HCT116 (cell line): Measurements from ENCODE around the gene ZNF157. TPM values are rescaled to one million over a fixed set of nuclear protein-coding genes. Genes with fewer than 3 reads are reported as not detected.

Experiments
- ATAC-seq: fragments of 200-7000 bp; cut with Tn5 transposase; 2 replicates; pipeline ENCODE4 v1.9.1; 2020; ENCODE audit warnings: mild to moderate bottlenecking, moderate library complexity
- BruUV-seq: library from RNA; stranded (reverse); fragments of 400-500 nt; replicated peaks from 2 replicates; lab custom pipeline; 2021; lab: Mats Ljungman, UMichigan
- CTCF ChIA-PET: fragments of 300-600 bp; sonication (Branson Sonifier 250); formaldehyde crosslinking; loops from one replicate; lab custom pipeline; 2021; ENCODE audit warnings: antibody characterized with exemption; lab: Charles Lee
- POLR2A ChIA-PET: fragments of 300-600, 350-600 bp; sonication (Branson Sonifier 250); formaldehyde crosslinking; loops from one replicate; lab custom pipeline; 2021; ENCODE audit warnings: antibody characterized with exemption; lab: Charles Lee
- RAD21 ChIA-PET, 2 experiments: fragments of 300-600 bp; sonication (Branson Sonifier 250); formaldehyde crosslinking; loops; one replicate each; lab custom pipeline; 2023; ENCODE audit warnings: low total read pairs in 2 of 2; ENCODE audit not compliant: uncharacterized antibody in 2 of 2, unreplicated experiment in 2 of 2, low non-redundant PET in 1 of 2; lab: Charles Lee
- DNase-seq: peaks from one replicate; pipeline ENCODE4 v3.0.0-alpha.2; 2010; ENCODE audit warnings: low read depth, low spot score
- H2AFZ ChIP-seq: fragments of 200-600 bp; shearing (Covaris generic), sonication (generic); 2 replicates; pipeline ENCODE4 v1.6.1; 2017; ENCODE audit warnings: low read depth, mixed run types, mixed read lengths, antibody characterized with exemption, low read length; ENCODE audit not compliant: poor library complexity, severe bottlenecking
- H3K27ac ChIP-seq: 2 replicates; pipeline ENCODE4 v1.5.1; 2012; ENCODE audit warnings: low read depth, low read length
- H3K27me3 ChIP-seq: fragments of 200-600 bp; sonication (generic); 2 replicates; pipeline ENCODE4 v1.6.1; 2016; ENCODE audit warnings: mixed run types, low read length, mixed read lengths; ENCODE audit not compliant: insufficient read depth
- H3K36me3 ChIP-seq, 2 experiments: fragments of 200-500 bp in 1 of 2; fragments of 200-600 bp in 1 of 2; sonication (Bioruptor generic) in 1 of 2; sonication (generic) in 1 of 2; 2 replicates each; pipeline versions ENCODE4 v1.5.1 to v1.6.1; 2014 to 2016; ENCODE audit warnings: low read length in 2 of 2, inconsistent platforms in 1 of 2, mixed read lengths in 1 of 2, mixed run types in 1 of 2; ENCODE audit not compliant: insufficient read depth in 2 of 2, control insufficient read depth in 1 of 2
- H3K4me1 ChIP-seq, 2 experiments: fragments of 200-600 bp in 1 of 2; sonication (generic) in 1 of 2; 2 replicates each; pipeline versions ENCODE4 v1.5.1 to v1.6.1; 2012 to 2017; ENCODE audit warnings: low read length in 2 of 2, inconsistent platforms in 1 of 2, mild to moderate bottlenecking in 1 of 2, mixed read lengths in 1 of 2, mixed run types in 1 of 2, moderate library complexity in 1 of 2; ENCODE audit not compliant: insufficient read depth in 2 of 2, control insufficient read depth in 1 of 2
- H3K4me2 ChIP-seq: fragments of 200-600 bp; sonication (generic); 2 replicates; pipeline ENCODE4 v1.6.1; 2017; ENCODE audit warnings: mixed run types, low read length, mixed read lengths
- H3K4me3 ChIP-seq, 2 experiments: fragments of 200-600 bp in 1 of 2; sonication (generic) in 1 of 2; replicated peaks in 1 of 2; 2 replicates each; pipeline ENCODE4 v1.5.1; 2011 to 2016; ENCODE audit warnings: low read length in 2 of 2, control low read depth in 1 of 2, low read depth in 1 of 2, mild to moderate bottlenecking in 1 of 2, mixed read lengths in 1 of 2, mixed run types in 1 of 2
- H3K79me2 ChIP-seq: fragments of 200-600 bp; sonication (generic); 2 replicates; pipeline ENCODE4 v1.6.1; 2017; ENCODE audit warnings: mild to moderate bottlenecking, mixed run types, low read length, moderate library complexity, mixed read lengths; ENCODE audit not compliant: insufficient read depth
- H3K9ac ChIP-seq: fragments of 200-600 bp; sonication (generic); 2 replicates; pipeline ENCODE4 v1.6.1; 2016; ENCODE audit warnings: low read length, mixed read lengths
- H3K9me2 ChIP-seq: fragments of 200-600 bp; sonication (generic), shearing (Covaris generic); 2 replicates; pipeline ENCODE4 v1.6.1; 2017; ENCODE audit warnings: mixed run types, mild to moderate bottlenecking, moderate library complexity; ENCODE audit not compliant: insufficient read depth
- H3K9me3 ChIP-seq, 2 experiments: fragments of 200-500 bp in 1 of 2; fragments of 200-600 bp in 1 of 2; sonication (Bioruptor generic) in 1 of 2; sonication (generic) in 1 of 2; 2 replicates each; pipeline ENCODE4 v1.6.1; 2014 to 2017; ENCODE audit warnings: low read length in 2 of 2, mixed read lengths in 2 of 2, inconsistent platforms in 1 of 2, low read depth in 1 of 2, mild to moderate bottlenecking in 1 of 2, mixed run types in 1 of 2, moderate library complexity in 1 of 2; ENCODE audit not compliant: control insufficient read depth in 1 of 2, insufficient read depth in 1 of 2
- H4K20me1 ChIP-seq: fragments of 200-600 bp; sonication (generic), shearing (Covaris generic); 2 replicates; pipeline ENCODE4 v1.6.1; 2017; ENCODE audit warnings: mixed run types, mild to moderate bottlenecking, moderate library complexity; ENCODE audit not compliant: insufficient read depth
- CEBPB ChIP-seq: IDR thresholded peaks from 2 replicates; pipeline ENCODE4 v1.6.1; 2012; ENCODE audit warnings: low read depth
- EZH2phosphoT487 ChIP-seq: fragments of 200-600 bp; IDR thresholded peaks from 2 replicates; pipeline ENCODE4 v1.6.1; 2018; ENCODE audit warnings: antibody characterized with exemption, borderline replicate concordance
- FOSL1 ChIP-seq: IDR thresholded peaks from 2 replicates; pipeline ENCODE4 v1.6.1; 2012; ENCODE audit warnings: low read depth
- POLR2AphosphoS5 ChIP-seq: IDR thresholded peaks from 2 replicates; pipeline ENCODE4 v1.6.1; 2011; ENCODE audit warnings: mild to moderate bottlenecking, low read depth, low read length, moderate library complexity
- RAD21 ChIP-seq: IDR thresholded peaks from 2 replicates; pipeline ENCODE4 v1.6.1; 2012; ENCODE audit warnings: low read depth, mild to moderate bottlenecking
- SIN3A ChIP-seq: IDR thresholded peaks from 2 replicates; pipeline ENCODE4 v1.6.1; 2012; ENCODE audit warnings: low read depth
- SP1 ChIP-seq: IDR thresholded peaks from 2 replicates; pipeline ENCODE4 v1.6.1; 2012; ENCODE audit warnings: low read depth
- TCF7L2 ChIP-seq: IDR thresholded peaks from 2 replicates; pipeline ENCODE4 v1.7.0; 2011; ENCODE audit warnings: borderline replicate concordance, inconsistent platforms; ENCODE audit not compliant: insufficient read depth, insufficient read length; ENCODE audit errors: extremely low read depth
- YY1 ChIP-seq: IDR thresholded peaks from 2 replicates; pipeline ENCODE4 v1.6.1; 2011; ENCODE audit warnings: low read length, low read depth, moderate library complexity, mild to moderate bottlenecking; ENCODE audit not compliant: insufficient replicate concordance; ENCODE audit errors: extremely low read depth
- ZFX ChIP-seq: fragments of 450-650 bp; IDR thresholded peaks from 2 replicates; pipeline ENCODE4 v1.6.1; 2017
- ZNF274 ChIP-seq: fragments of 200-500 bp; sonication (Bioruptor generic); IDR thresholded peaks from 2 replicates; pipeline ENCODE4 v1.6.1; 2014; ENCODE audit warnings: mild to moderate bottlenecking, low read depth, low read length, inconsistent platforms
- intact Hi-C: fragments of 100-400 bp; cut with micrococcal nuclease; formaldehyde crosslinking; loops from 2 replicates; pipeline ENCODE4 v1.10.0; 2022
- total RNA-seq: library from RNA; stranded (reverse); gene quantifications from one replicate; pipeline ENCODE4 v1.2.1, GENCODE V29; 2021; ENCODE audit not compliant: unreplicated experiment
- TF ChIP-seq, protein P1 (sequence below): IDR thresholded peaks from 2 replicates; pipeline ENCODE4 v1.6.1; 2011; ENCODE audit warnings: mild to moderate bottlenecking, low read length, moderate library complexity; ENCODE audit not compliant: insufficient replicate concordance; ENCODE audit errors: extremely low read depth
- TF ChIP-seq, protein P2 (sequence below): IDR thresholded peaks from 2 replicates; pipeline ENCODE4 v1.6.1; 2012; ENCODE audit warnings: low read depth

ZNF157 gene
- total RNA-seq, 1 experiment from 2014 or later, result not detected

DNA sequence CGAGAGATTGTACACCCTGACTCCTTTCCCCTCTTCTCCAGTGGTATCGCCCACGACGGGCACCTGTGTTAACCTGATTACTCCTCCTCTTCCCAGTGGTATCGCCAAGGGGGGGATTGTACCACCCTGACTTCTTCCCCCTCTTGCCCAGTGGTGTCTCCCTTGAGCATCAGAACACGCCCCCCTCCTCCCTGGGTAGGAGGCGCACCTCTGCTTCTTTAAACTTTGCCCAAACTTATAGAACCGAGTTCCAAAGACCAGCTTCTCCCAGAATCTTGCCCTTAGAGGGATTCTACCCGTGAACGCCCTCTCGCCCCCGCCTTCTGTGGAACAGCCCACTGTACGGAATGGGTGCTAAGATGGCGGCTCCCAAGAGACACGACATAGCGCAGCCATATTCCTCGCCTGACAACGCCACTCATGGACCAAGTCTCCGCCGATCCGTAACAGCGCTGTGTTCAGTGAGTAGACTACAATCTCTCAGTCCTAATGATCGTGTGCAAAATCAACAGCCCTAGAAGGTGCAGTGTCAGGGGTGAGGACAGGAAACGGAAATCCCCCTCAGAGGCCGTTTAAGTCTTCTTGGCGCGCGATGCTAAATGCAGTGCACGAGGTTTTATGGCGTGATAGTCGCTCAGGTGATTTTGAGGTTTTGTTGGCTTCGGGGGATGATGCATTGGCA lies 4.2 kb upstream of the ZNF157 start:
- Histone ChIP-seq H3K36me3 (no peaks in the 10 kb centered on the region), H3K4me3 (no peak overlapping the region), H3K27me3 (no peaks in the 10 kb centered on the region), H3K79me2 (no peaks in the 10 kb centered on the region), H4K20me1 (no peaks in the 10 kb centered on the region), H3K27ac (no peak overlapping the region), H3K9me2 (no peaks in the 10 kb centered on the region), H2AFZ (no peak overlapping the region), H3K4me2 (no peak overlapping the region), H3K4me1 (peaks cover 7 to 17% of the 10 kb centered on the region in 2 experiments; a peak in 3 of 4 replicates), H3K9me3 (no peaks in the 10 kb centered on the region), H3K9ac (no peak overlapping the region)
- DNase-seq, result no peak
- TF ChIP-seq, protein P1, sequence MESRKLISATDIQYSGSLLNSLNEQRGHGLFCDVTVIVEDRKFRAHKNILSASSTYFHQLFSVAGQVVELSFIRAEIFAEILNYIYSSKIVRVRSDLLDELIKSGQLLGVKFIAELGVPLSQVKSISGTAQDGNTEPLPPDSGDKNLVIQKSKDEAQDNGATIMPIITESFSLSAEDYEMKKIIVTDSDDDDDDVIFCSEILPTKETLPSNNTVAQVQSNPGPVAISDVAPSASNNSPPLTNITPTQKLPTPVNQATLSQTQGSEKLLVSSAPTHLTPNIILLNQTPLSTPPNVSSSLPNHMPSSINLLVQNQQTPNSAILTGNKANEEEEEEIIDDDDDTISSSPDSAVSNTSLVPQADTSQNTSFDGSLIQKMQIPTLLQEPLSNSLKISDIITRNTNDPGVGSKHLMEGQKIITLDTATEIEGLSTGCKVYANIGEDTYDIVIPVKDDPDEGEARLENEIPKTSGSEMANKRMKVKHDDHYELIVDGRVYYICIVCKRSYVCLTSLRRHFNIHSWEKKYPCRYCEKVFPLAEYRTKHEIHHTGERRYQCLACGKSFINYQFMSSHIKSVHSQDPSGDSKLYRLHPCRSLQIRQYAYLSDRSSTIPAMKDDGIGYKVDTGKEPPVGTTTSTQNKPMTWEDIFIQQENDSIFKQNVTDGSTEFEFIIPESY, result no peak
- no peak for TF ChIP-seq ZFX
- no peak for TF ChIP-seq CEBPB
- TF ChIP-seq YY1, result no peak
- TF ChIP-seq RAD21, result no peak
- no peak for TF ChIP-seq ZNF274
- no peak for TF ChIP-seq EZH2phosphoT487
- no peak for TF ChIP-seq SIN3A
- TF ChIP-seq, protein P2, sequence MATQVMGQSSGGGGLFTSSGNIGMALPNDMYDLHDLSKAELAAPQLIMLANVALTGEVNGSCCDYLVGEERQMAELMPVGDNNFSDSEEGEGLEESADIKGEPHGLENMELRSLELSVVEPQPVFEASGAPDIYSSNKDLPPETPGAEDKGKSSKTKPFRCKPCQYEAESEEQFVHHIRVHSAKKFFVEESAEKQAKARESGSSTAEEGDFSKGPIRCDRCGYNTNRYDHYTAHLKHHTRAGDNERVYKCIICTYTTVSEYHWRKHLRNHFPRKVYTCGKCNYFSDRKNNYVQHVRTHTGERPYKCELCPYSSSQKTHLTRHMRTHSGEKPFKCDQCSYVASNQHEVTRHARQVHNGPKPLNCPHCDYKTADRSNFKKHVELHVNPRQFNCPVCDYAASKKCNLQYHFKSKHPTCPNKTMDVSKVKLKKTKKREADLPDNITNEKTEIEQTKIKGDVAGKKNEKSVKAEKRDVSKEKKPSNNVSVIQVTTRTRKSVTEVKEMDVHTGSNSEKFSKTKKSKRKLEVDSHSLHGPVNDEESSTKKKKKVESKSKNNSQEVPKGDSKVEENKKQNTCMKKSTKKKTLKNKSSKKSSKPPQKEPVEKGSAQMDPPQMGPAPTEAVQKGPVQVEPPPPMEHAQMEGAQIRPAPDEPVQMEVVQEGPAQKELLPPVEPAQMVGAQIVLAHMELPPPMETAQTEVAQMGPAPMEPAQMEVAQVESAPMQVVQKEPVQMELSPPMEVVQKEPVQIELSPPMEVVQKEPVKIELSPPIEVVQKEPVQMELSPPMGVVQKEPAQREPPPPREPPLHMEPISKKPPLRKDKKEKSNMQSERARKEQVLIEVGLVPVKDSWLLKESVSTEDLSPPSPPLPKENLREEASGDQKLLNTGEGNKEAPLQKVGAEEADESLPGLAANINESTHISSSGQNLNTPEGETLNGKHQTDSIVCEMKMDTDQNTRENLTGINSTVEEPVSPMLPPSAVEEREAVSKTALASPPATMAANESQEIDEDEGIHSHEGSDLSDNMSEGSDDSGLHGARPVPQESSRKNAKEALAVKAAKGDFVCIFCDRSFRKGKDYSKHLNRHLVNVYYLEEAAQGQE, result no peak
- TF ChIP-seq POLR2AphosphoS5, result no peak
- TF ChIP-seq FOSL1, result no peak
- TF ChIP-seq SP1, result no peak
- TF ChIP-seq TCF7L2, result no peak
- ChIA-PET POLR2A (no interaction called here), RAD21 (no interaction called here), CTCF (no interaction called here)
- no TSS peak for BruUV-seq
- no peak for ATAC-seq
- intact Hi-C loops, result no loop called here
